B cell (primary cell): ENCODE data around the gene ARFGAP1. TPM values are rescaled to one million over a fixed set of nuclear protein-coding genes. Genes with fewer than 3 reads are reported as not detected.

Source experiments
- ATAC-seq: fragments of 200-7000 bp; cut with Tn5 transposase; one replicate; pipeline ENCODE4 v1.10.0; 2021; ENCODE audit warnings: low read depth, mild to moderate bottlenecking, moderate number of reproducible peaks, moderate library complexity
- CTCF ChIA-PET: fragments of 350-600 bp; sonication (Branson Sonifier 250); formaldehyde crosslinking; loops from one replicate; lab custom pipeline; 2021; ENCODE audit warnings: antibody characterized with exemption, inconsistent platforms; lab: Charles Lee
- POLR2A ChIA-PET: fragments of 350-600 bp; sonication (Branson Sonifier 250); formaldehyde crosslinking; loops from one replicate; lab custom pipeline; 2021; ENCODE audit warnings: antibody characterized with exemption; lab: Charles Lee
- DNase-seq: peaks from one replicate; pipeline ENCODE4 v3.0.0; 2013
- H2AFZ ChIP-seq: 2 replicates; pipeline ENCODE4 v1.6.1; 2012; ENCODE audit warnings: mild to moderate bottlenecking, low read depth, low read length; ENCODE audit not compliant: insufficient read depth, poor library complexity, severe bottlenecking
- H3K27ac ChIP-seq, 2 donors: 1 replicate in 1 of 2; 2 replicates in 1 of 2; pipeline ENCODE4 v1.5.1; 2012 to 2013; ENCODE audit warnings: low read length in 2 of 2, mild to moderate bottlenecking in 2 of 2, moderate library complexity in 1 of 2
- H3K27me3 ChIP-seq, 4 experiments: fragments of 200-600 bp in 1 of 4; sonication (generic) in 1 of 4; replicated peaks in 1 of 4; 1 replicate in 2 of 4; 2 replicates in 2 of 4; pipeline versions ENCODE4 v1.6.1 to v1.7.0; 2013 to 2016; ENCODE audit warnings: low read length in 3 of 4, mild to moderate bottlenecking in 2 of 4, mixed read lengths in 1 of 4, moderate library complexity in 1 of 4; ENCODE audit not compliant: insufficient read depth in 4 of 4, control insufficient read depth in 3 of 4; ENCODE audit errors: control extremely low read depth in 1 of 4
- H3K36me3 ChIP-seq, 2 experiments: replicated peaks in 1 of 2; 1 replicate in 1 of 2; 2 replicates in 1 of 2; pipeline versions ENCODE4 v1.6.1 to v1.7.1; 2013; ENCODE audit warnings: low read length in 1 of 2; ENCODE audit not compliant: insufficient read depth in 2 of 2, control insufficient read depth in 1 of 2; ENCODE audit errors: control extremely low read depth in 1 of 2, extremely low read depth in 1 of 2
- H3K4me1 ChIP-seq, 2 donors: fragments of 200-600 bp in 1 of 2; sonication (generic) in 1 of 2; 1 replicate in 1 of 2; 2 replicates in 1 of 2; pipeline versions ENCODE4 v1.5.1 to v1.6.1; 2013 to 2017; ENCODE audit warnings: low read length in 2 of 2; ENCODE audit not compliant: control insufficient read depth in 2 of 2, insufficient read depth in 2 of 2
- H3K4me2 ChIP-seq: replicated peaks from 2 replicates; pipeline ENCODE3; 2012; ENCODE audit warnings: mild to moderate bottlenecking, low read depth, low read length; ENCODE audit not compliant: poor library complexity, severe bottlenecking
- H3K4me3 ChIP-seq, 5 experiments: fragments of 200-600 bp in 1 of 5; sonication (generic) in 1 of 5; 1 replicate in 3 of 5; 2 replicates in 2 of 5; pipeline versions ENCODE4 v1.5.1 to v1.7.0; 2011 to 2016; ENCODE audit warnings: low read length in 4 of 5, mild to moderate bottlenecking in 4 of 5, low read depth in 2 of 5, control low read depth in 1 of 5, moderate library complexity in 1 of 5; ENCODE audit not compliant: insufficient read depth in 1 of 5; ENCODE audit errors: control extremely low read depth in 1 of 5, extremely low read depth in 1 of 5
- H3K79me2 ChIP-seq: fragments of 200-600 bp; sonication (generic); one replicate; pipeline ENCODE4 v1.6.0; 2016; ENCODE audit warnings: low read length; ENCODE audit not compliant: control insufficient read depth, insufficient read depth
- H3K9ac ChIP-seq: fragments of 200-600 bp; sonication (generic); 2 replicates; pipeline ENCODE4 v1.6.1; 2017; ENCODE audit warnings: mild to moderate bottlenecking, low read length, moderate library complexity
- H3K9me3 ChIP-seq, 3 donors: one replicate each; pipeline versions ENCODE4 v1.6.1 to v1.7.1; 2013; ENCODE audit warnings: low read length in 2 of 3; ENCODE audit not compliant: control insufficient read depth in 2 of 3, insufficient read depth in 1 of 3; ENCODE audit errors: control extremely low read depth in 1 of 3
- H4K20me1 ChIP-seq: 2 replicates; pipeline ENCODE4 v1.6.0; 2012; ENCODE audit warnings: mild to moderate bottlenecking, low read length; ENCODE audit not compliant: insufficient read depth, control insufficient read depth, poor library complexity, severe bottlenecking
- H3K27ac Mint-ChIP-seq: one replicate; pipeline ENCODE4 v1.8.0; 2021; ENCODE audit warnings: mixed read lengths
- H3K27me3 Mint-ChIP-seq: one replicate; pipeline ENCODE4 v1.8.0; 2021; ENCODE audit warnings: mixed read lengths
- H3K4me1 Mint-ChIP-seq: one replicate; pipeline ENCODE4 v1.8.0; 2021; ENCODE audit warnings: mixed read lengths
- H3K4me3 Mint-ChIP-seq: one replicate; pipeline ENCODE4 v1.8.0; 2021; ENCODE audit warnings: mixed read lengths
- H3K9me3 Mint-ChIP-seq: one replicate; pipeline ENCODE4 v1.8.0; 2022; ENCODE audit warnings: mixed read lengths; ENCODE audit not compliant: insufficient read depth
- CTCF ChIP-seq: fragments of 200-600 bp; IDR thresholded peaks from one replicate; pipeline ENCODE4 v1.8.0; 2022; ENCODE audit warnings: antibody characterized with exemption, mild to moderate bottlenecking
- EZH2 ChIP-seq: IDR thresholded peaks from 2 replicates; pipeline ENCODE4 v1.6.1; 2012; ENCODE audit warnings: borderline replicate concordance, low read depth, mild to moderate bottlenecking, moderate library complexity, low read length; ENCODE audit not compliant: insufficient read depth, poor library complexity, severe bottlenecking
- WGBS: methylation state at CpG from one replicate; pipeline ENCODE4 v1.1.5; 2013; ENCODE audit warnings: missing lambda C conversion rate; ENCODE audit not compliant: insufficient coverage; 5-methylcytosine and 5-hydroxymethylcytosine counted together
- intact Hi-C: fragments of 100-400 bp; cut with micrococcal nuclease; formaldehyde crosslinking; loops from one replicate; pipeline ENCODE4 v1.10.0; 2022
- polyA plus RNA-seq: library from polyadenylated mRNA; depleted of rRNA; stranded (reverse); fragments of >200 nt; gene quantifications from 2 replicates; pipeline ENCODE4 v1.2.3, GENCODE V29; 2012
- total RNA-seq, 2 donors: library from RNA; stranded (reverse); fragments of 120-200 nt in 1 of 2; gene quantifications; 1 replicate in 1 of 2; 2 replicates in 1 of 2; pipeline versions ENCODE4 v1.2.3 to v1.2.4, GENCODE V29; 2013 to 2022

ARFGAP1 gene
- total and polyA plus RNA-seq, 2 donors (not counting 1 experiment from before 2014, with no cell fraction given), result 83.2 to 99.4 TPM

DNA sequence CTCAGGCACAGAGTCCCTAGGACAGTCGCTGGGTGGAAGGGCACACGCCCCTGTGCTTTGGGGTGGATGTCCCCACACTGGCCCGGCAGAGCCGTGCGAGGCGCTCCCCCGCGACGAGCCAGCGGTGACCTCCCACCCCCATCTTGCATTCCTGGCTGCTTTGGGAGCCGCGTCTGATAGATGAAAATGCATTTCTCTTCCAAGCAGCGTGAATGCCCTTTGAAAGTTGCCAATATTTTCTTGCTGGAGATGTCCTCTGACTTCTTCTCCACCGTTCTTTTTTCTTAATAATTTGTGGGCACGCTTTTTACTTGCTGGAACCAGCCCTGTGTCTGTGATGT lies 50.3 kb downstream of the ARFGAP1 start:
- DNase-seq (no peak), ATAC-seq (no peak)
- Histone ChIP-seq H3K36me3 (no peaks in the 10 kb centered on the region), H3K4me3 (no peak overlapping the region), H3K27me3 (peaks cover 0 to 2% (median 0%) of the 10 kb centered on the region in 4 experiments), H3K79me2 (no peaks in the 10 kb centered on the region), H3K9me3 (peaks cover 0 to 24% (median 10%) of the 10 kb centered on the region in 3 donors), H3K9ac (no peak overlapping the region), H2AFZ (no peak overlapping the region), H3K4me1 (peaks cover 10 to 16% of the 10 kb centered on the region in 2 donors), H3K4me2 (no peak overlapping the region), H4K20me1 (no peaks in the 10 kb centered on the region), H3K27ac (no peak overlapping the region)
- no peaks in the 10 kb centered on the region for H3K9me3 Mint-ChIP-seq
- POLR2A ChIA-PET, result no interaction called here
- 64% methylated on average over 12 of the region's 15 CpGs for WGBS
- peaks cover 6% of the 10 kb centered on the region for H3K27me3 Mint-ChIP-seq
- H3K27ac Mint-ChIP-seq, result no peak overlapping the region
- TF ChIP-seq CTCF (no peak), EZH2 (no peak)
- H3K4me1 Mint-ChIP-seq, result peaks cover 5% of the 10 kb centered on the region
- no peak overlapping the region for H3K4me3 Mint-ChIP-seq
- CTCF ChIA-PET, result no interaction called here
- intact Hi-C loops, result no loop called here

DNA sequence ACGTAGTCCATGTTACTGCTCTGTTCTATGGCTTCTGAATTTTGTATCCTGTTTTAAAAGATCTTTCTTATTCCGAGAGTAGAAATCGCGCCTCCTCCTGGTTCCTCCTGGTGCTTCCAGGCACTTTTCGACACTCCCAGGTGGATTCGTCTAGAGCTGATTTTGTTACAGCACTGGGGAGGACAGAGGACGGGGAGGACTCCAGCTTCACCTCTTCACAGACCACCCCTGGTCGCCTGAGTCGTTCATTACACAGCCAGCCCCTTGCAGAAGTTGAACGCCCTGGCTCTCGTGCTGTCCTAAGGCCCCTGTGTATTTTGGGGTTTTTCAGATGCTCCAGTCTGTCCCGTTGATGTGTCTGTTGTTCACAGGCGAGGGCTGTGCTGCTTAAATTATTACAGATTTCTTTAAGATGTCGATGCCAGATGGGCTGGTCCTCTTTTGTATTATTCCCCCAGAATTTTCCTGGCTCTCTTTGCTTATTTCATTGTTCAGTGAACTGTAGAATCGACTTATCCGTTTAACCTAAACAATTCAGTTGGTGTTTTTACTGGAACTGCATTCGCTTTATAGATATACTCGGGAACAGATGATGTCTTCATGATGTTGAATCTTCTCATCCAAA lies 50.9 kb downstream of the ARFGAP1 start:
- no peaks in the 10 kb centered on the region for H3K79me2 ChIP-seq
- peaks cover 0 to 29% (median 10%) of the 10 kb centered on the region in 3 donors for H3K9me3 ChIP-seq
- no peak overlapping the region for H3K9ac ChIP-seq
- Mint-ChIP-seq H3K4me3 (no peak overlapping the region), H3K27ac (no peak overlapping the region), H3K27me3 (peaks cover 6% of the 10 kb centered on the region), H3K9me3 (no peaks in the 10 kb centered on the region), H3K4me1 (peaks cover 5% of the 10 kb centered on the region)
- ATAC-seq (no peak), DNase-seq (no peak)
- no peaks in the 10 kb centered on the region for H3K36me3 ChIP-seq
- ChIA-PET POLR2A (no interaction called here), CTCF (no interaction called here)
- no peak overlapping the region for H2AFZ ChIP-seq
- no peak overlapping the region for H3K27ac ChIP-seq
- TF ChIP-seq EZH2 (no peak), CTCF (no peak)
- H4K20me1 ChIP-seq, result no peaks in the 10 kb centered on the region
- H3K4me2 ChIP-seq, result no peak overlapping the region
- WGBS, result 85% methylated on average over 13 of the region's 18 CpGs
- no peak overlapping the region for H3K4me3 ChIP-seq
- H3K27me3 ChIP-seq, result peaks cover 0 to 2% (median 0%) of the 10 kb centered on the region in 4 experiments
- intact Hi-C loops, result no loop called here
- H3K4me1 ChIP-seq, result peaks cover 10 to 16% of the 10 kb centered on the region in 2 donors
